B cell (primary cell): ENCODE results near the gene ZNRF2.

ENCODE experiments used
- EZH2 ChIP-seq: IDR thresholded peaks from 2 replicates; pipeline ENCODE4 v1.6.1; 2012; ENCODE audit warnings: borderline replicate concordance, low read depth, mild to moderate bottlenecking, moderate library complexity, low read length; ENCODE audit not compliant: insufficient read depth, poor library complexity, severe bottlenecking
- TF ChIP-seq, protein P1 (sequence below): fragments of 200-600 bp; IDR thresholded peaks from one replicate; pipeline ENCODE4 v1.8.0; 2022; ENCODE audit warnings: antibody characterized with exemption, mild to moderate bottlenecking

DNA sequence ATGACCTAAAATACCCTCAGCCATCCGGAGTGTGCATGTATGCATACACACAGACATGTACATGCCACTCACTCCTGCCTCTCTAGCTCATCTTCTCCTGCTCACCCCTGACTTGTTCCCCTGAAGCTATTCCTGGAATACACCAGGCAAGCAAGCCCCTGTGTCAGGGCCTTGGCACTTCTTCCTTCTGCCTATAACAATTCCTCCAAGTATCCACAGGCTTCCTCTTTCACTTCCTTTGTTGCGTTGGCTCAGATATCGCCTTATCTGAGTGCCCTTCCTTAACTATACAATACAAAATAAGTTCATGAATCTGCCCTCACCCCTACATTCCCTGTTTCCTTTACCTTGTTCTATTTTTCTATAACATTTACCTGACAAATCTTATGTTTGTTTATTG lies 105.4 kb downstream of the ZNRF2 start:
- TF ChIP-seq, protein P1, sequence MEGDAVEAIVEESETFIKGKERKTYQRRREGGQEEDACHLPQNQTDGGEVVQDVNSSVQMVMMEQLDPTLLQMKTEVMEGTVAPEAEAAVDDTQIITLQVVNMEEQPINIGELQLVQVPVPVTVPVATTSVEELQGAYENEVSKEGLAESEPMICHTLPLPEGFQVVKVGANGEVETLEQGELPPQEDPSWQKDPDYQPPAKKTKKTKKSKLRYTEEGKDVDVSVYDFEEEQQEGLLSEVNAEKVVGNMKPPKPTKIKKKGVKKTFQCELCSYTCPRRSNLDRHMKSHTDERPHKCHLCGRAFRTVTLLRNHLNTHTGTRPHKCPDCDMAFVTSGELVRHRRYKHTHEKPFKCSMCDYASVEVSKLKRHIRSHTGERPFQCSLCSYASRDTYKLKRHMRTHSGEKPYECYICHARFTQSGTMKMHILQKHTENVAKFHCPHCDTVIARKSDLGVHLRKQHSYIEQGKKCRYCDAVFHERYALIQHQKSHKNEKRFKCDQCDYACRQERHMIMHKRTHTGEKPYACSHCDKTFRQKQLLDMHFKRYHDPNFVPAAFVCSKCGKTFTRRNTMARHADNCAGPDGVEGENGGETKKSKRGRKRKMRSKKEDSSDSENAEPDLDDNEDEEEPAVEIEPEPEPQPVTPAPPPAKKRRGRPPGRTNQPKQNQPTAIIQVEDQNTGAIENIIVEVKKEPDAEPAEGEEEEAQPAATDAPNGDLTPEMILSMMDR = no peak
- no peak for TF ChIP-seq EZH2
